Activated naive CD4-positive, alpha-beta T cell treated with Interleukin-2 at 50 U/mL for 16 hours (primary cell): ENCODE results near the gene SRSF7.
"Not testable (repeated sequence)": the region's sequence is repeated elsewhere in the genome, so short reads cannot be mapped to it uniquely, and the experiment has no call there.

ENCODE experiments used
- DNase-seq: peaks from one replicate; pipeline ENCODE4 v3.0.0-alpha.2; 2020

SRSF7 gene

GRCh38 chr2:38731090-38731489, 20.1 kb downstream of the SRSF7 start:
- no peak for DNase-seq

DNA sequence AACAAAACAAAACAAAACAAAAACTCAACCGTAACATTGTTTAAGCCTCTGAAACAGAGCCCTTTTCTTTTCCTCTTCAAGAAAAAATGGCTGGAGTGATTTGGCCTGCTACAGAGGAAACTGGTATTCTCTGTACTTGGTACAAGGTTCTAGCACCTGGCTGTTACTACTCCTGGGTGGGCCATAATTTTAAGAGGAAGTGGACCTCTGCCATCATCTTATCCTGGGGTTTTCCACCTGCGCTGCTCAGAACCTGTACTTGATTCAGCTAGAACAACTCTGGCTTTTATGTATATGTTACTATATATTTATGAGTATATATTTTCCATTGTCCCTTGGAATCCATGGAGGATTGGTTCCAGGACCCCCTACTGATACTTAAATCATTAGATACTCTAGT, 22.5 kb downstream of the SRSF7 start:
- no peak for DNase-seq

DNA sequence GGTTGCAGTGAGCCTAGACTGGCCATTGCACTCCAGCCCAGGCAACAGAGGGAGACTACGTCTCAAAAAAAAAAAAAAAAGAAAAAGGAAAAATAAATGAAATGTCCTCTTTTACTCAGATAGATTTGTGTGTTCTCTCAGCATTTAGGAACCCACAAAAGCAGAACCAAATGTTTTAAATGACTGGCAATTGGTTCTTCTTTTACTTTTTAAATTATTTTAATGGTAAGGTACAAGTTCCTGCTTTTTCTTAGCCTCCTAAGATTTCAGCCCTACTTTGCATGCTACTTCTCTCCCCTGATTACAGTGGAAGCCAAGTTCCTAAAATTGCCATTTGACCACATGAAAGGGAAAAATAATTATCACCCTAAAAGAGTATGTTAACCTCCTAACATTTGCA, 23.5 kb downstream of the SRSF7 start:
- DNase-seq, result no peak

DNA sequence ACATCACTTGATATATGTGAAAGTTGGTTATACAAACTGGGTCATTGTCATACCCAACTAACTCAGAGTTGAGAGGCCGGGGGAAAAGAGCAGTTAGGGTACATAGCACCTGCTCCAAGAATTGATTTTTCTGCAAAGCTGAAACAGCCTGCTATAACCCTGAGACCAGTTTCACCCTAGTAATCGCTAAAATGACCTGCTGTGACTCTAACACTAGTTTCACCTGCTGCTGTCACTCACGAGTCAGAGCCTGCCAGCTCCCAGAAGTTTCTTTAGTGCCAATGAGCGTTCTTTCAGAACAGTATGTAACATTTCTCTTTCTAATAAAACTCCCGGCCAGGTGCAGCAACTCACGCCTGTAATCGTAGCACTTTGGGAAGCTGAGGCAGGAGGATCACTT, 28.0 kb downstream of the SRSF7 start:
- peak; percentile 26 for DNase-seq

GRCh38 chr2:38722271-38723061, 28.7 kb downstream of the SRSF7 start:
- DNase-seq, result peak; percentile 76

DNA sequence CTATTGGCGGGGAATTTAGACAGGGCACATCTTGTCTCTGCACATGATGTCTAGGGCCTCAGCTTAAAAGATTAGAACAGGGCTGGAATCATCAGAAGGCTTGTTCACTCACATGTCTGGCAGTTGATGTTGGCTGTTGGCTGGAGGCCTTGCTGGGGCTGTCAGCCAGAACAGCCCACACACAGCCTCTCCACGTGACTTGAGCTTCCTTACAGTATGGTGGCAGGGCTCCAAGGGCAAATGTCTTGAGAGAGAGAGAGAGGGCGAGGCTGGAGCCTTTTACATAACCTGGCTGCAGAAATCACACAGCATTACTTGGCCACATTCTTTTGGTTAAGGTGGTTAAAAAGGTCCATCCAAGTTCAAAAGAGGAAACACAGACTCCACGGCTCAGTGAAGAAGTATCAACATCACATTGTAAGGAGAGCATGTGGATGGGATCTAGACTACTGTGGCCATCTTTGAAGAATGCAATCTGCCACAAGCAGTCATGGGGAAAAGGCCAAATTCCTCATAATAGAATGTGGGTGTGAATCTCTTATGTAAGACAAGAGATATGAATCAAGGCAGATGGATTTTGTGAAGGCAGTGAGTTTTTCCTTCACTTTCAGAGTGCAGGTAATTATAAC, 30.4 kb downstream of the SRSF7 start:
- no peak for DNase-seq

- DNase-seq, result no peak
These were observed 31.5 kb downstream of the SRSF7 start for GRCh38 chr2:38719706-38720105.

DNA sequence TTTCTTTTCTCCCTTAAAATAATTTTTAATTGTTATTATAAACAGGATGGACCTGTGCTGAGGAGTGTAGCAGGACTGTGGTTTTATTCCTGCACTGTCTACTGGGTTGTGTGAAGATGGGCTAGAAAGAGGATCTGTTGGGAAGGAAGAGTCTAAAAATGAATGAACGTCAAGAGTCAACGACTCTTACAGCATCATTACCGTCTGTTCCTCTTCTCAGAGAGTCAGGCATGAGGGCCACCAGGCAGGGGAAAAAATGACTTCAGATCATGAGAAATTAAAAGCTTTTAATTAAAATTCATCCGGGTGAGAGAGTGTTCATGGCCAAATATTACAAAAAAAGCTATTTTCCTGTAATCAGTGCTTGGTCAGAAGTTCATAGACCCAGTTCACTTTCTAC, 32.6 kb downstream of the SRSF7 start:
- DNase-seq, result no peak

- no peak for DNase-seq
These were observed 35.0 kb downstream of the SRSF7 start for GRCh38 chr2:38716185-38716584.

DNA sequence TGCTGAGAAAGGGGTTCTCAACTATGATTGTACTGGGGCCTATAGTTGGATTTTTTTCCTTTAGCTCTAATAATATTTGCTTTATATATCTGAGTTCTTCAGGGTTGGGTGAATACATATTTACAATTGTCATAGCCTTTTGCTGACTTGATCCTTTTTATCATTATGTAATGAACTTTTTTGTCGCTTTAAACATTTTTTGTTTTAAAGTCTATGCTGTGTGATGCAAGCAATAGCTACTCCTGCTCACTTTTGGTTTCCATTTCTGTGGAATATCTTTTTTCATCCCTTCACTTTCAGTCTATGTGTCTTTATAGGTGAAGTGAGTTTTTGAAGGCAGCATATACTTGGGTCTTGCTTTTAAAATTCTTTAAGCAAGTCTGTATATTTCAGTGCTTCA, 36.2 kb downstream of the SRSF7 start:
- not testable (repeated sequence) for DNase-seq

- no peak for DNase-seq
These were observed 37.8 kb downstream of the SRSF7 start for GRCh38 chr2:38713338-38713737.

DNA sequence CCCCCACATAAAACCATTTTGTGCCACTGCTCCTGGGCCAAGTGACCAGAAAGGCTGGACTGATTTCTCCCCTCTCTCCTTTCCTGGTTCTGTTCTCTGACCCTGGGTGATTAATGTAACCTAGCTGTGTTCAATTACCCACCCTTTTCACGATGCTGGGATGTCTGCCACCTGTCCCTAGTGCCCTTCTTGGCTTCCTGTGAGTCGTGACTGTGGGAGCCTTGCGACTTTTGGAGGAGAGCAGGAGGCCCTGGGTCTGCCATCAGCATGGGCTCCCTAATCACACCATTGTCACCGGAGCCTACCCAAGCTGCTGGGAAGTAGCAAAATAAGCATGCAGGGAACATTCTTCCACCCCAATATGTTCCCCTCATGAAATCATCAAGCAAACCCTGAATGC, 38.3 kb downstream of the SRSF7 start:
- no peak for DNase-seq

GRCh38 chr2:38712413-38712812, 38.7 kb downstream of the SRSF7 start:
- no peak for DNase-seq

- DNase-seq, result no peak
These were observed 39.6 kb downstream of the SRSF7 start for GRCh38 chr2:38711558-38711957.

- DNase-seq, result peak; percentile 53
These were observed 41.5 kb downstream of the SRSF7 start for GRCh38 chr2:38709567-38710194.

- no peak for DNase-seq
These were observed 42.1 kb downstream of the SRSF7 start for GRCh38 chr2:38708900-38709566.

DNA sequence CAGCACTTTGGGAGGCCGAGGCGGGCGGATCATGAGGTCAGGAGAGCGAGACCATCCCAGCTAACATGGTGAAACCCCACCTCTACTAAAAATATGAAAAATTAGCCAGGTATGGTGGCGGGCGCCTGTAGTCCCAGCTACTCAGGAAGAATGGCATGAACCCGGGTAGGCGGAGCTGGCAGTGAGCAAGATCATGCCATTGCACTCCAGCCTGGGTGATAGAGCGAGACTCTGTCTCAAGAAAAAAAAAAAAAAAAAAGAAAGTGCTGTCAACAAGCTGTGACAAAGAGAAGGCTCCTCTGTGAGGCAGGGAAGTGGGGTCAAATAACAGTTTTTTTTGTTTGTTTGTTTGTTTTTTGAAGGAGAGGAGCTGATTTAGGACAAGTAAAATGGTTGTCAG, 42.7 kb downstream of the SRSF7 start:
- DNase-seq, result not testable (repeated sequence)

- no peak for DNase-seq
These were observed 44.3 kb downstream of the SRSF7 start for GRCh38 chr2:38706846-38707345.

DNA sequence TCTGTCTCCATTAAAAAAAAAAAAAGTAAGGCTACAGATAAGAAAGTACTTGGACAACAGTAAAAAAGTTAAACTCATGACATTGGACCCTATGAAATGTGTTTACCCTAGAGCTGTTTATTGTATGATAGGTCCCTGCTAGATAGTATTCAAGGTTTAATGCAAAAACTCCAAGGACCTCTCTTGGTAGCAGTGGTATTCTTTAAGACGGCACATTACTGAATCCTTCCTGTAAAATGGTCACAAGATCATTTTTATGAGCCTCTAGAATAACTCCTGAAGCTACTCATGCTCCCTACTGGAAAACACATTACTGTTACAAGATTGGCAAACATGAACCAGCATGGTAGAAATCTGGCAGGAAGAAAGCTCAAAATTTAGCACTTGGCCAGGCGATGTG, 46.5 kb downstream of the SRSF7 start:
- DNase-seq, result no peak

- not testable (repeated sequence) for DNase-seq
These were observed 47.8 kb downstream of the SRSF7 start for GRCh38 chr2:38703336-38703735.

DNA sequence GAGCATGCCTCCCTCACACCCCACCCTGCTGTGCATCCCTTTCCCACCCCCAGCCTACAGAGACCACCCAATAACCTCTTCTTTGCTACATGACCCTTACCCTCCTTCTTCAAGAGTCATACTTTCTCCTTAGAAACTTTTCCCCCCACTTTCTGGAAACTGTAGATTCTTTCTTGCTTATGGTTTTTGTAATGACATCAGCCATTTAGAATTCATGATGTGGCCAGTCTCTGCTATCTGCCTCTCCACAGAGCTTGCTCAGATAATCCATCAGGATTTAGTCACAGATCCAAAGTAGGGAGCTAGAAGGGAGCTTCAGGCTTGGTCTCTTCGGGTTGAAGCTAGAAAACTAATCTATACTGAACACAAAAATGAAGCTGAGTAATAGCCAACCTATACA, 48.7 kb downstream of the SRSF7 start:
- no peak for DNase-seq

DNA sequence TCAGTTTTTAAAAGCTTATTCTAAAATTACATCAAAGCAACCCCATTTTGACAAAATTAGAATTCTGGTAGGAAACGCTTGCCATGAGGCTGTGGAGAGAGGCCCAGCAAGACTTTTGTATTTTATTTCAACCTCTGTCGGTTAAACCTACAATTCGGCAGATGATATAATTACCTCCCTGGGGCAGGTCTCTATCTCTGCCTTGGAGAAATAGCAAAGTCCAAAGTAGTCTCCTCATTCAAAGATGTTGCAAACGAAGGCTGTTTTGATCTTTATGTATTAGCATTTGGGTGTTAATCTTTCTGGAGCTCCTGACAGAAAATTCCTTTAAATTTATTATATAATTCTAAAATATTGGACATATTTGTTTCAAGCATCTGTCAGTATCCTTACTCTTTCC, 49.6 kb downstream of the SRSF7 start:
- DNase-seq, result no peak

GRCh38 chr2:38700881-38701458, 50.2 kb downstream of the SRSF7 start:
- DNase-seq, result no peak
